Right hindlimb (tissue), 1 donor: Measurements from ENCODE around the gene SLK.

ENCODE experiments used
- DNase-seq: peaks from one replicate; pipeline ENCODE4 v3.0.0-alpha.2; 2018

Gene SLK

DNA sequence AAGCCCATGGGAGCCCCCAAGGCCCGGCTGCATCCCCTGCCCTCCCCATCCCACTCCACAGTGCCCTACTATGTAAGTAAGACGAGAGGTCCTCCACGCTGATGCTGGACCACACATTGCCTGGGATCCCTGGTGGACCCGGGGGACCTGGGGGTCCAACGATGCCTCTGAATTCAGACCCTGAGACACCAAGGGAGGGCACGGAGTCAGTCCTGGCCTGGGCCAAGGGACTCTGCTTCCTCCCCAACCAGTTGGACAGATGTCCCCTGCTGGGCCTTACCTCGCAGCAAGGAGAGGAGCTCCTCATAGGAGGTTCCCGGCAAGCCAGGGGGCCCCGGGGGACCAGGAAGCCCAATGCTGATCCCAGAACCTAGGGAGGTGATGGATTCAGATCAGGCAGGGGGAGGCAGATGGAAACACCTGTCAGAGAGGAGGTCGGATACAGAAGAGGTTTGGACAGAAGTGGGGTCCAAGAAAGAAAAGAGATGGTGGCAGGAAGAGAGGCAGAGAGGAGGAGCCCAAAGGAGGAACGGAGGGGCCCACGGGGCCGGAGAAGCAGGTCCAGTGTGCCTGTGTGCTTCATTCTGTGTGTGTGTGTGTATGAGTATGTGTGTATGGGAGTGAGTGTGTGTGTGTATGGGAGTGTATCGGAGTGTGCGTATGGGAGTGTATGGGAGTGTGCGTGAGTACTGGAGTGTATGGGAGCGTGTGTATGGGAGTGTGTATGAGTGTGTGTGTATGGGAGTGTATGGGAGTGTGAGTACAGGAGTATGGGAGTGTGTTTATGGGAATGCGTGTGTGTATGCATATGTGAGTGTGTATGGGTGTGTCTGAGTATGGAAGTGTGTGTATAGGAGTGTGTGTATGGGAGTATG lies 68.5 kb downstream of the SLK start:
- no peak for DNase-seq

- no peak for DNase-seq
Observed at GRCh38 chr10:104036069-104036384, 69.1 kb downstream of the SLK start.

DNA sequence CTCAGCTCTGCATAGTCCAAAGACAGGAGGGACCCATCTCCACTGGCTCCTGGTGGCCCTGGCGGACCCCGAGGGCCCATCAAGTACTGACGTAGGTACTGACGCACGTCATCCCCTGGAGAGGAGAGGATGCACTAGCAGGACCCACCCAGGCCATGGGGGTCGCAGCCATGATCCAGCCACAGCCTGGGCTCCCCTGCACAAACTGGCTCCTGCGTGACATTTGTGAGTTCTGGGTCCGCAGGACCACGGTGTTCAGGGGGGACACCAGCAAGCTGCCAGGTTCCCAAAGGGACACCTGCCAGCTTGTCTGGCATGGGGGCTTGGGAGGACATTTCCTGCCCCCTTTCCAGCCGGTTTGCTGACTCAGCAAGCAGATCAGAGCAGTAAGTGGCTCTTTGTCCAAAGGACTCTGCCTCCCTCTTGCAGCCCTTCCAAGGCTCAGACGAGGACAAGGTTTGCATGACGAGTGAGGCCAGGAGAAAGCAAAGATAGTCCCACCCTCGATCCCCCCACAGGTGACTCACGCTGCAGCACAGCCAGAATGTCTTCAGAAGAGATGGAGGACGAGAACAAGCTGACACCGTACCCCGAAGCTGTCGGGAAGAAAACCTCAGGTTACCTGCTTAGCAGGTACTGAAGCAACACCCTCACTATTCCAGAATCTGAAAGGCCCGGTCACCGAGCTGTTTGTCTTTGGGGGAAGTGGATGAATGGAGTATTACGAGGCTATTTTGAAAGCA lies 69.7 kb downstream of the SLK start:
- DNase-seq = no peak

DNA sequence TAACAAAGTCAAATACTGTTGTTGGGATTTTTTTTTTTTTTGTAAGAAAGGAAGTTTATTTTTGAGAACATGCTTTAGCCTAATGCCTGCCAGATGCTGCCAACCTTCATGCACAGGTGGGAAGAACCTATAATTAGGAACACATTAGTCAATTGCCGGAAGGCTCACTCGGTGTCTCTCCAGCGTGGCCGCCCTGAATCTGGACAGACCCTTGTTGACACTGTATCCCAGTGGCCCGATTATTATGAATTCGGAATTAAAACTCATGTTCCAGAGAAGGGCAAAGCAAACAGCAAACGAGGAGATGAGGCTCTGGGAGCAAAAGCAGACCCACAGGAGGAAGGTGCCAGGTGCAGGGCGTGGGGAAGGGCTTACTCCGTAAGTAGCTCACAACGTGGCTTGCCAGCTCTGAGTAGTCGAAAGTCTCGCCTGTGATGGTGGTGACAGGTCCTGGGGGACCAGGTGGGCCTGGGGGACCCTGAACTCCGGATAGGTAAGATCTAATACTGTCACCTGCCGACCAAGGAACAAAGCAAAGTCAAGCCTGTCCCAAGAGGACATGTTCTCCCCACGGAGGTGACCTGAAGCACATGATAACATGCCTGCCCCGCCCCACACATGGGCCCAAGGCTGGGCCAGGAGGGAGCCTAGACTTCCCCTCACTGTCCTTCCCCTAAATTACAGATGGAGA lies 70.5 kb downstream of the SLK start:
- DNase-seq = no peak

DNA sequence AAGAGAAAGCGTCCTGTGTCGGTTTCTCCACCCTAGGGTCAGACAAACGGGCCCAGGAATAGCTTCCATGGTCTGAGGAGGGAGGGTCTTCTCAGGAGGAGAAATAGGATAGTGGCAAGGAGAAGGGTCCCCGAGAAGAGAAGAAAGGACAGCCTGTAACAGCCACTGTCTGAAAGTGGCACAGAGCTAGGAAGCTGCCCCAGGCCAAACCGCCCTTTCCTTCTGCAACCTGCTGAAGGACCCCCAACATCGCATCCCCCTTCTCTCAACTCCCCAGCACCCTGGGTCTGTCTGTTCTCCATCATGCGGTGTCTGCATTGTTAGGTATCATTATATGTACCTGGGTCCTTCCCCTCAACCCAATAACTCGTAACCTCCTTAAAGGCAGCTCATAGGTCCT lies 71.6 kb downstream of the SLK start:
- DNase-seq = no peak

DNA sequence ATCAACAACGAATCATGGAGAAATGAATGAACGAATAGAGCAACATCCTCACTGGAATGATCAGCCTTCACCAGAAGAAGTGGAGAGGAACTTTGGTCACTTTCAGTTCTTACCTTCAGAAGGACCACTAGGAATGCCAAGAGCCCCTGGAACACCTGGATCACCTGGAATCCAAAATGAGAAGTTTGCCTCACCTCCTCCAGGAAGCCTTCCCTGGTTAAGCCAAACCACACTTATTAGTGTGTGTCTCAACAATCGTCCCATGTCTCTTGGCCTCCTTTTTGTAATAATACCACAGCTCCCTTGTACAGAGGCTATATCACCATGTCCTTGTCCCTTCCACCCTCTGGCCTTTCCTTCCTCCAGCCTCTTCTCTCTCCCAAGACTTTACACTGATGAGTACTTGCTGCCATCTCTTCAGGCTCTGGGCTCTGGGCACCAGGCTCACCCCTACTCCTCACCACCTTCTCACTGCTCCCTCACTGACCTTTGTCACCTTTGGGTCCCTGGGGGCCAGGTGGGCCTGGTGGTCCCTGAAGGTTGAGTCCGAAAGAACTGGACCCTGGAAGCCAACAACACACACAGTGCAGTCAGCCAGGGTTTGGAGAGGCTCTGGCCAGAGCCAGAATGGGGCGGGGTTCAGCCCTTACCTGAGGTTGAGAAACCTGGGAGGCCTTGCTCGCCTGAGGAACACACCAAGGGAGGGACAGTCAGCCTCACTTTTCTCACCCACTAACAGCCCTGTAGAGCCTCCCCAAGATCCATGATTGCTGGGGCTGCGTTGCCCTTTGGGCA lies 72.2 kb downstream of the SLK start:
- DNase-seq = no peak

GRCh38 chr10:104040382-104040781 lies 73.4 kb downstream of the SLK start:
- no peak for DNase-seq

DNA sequence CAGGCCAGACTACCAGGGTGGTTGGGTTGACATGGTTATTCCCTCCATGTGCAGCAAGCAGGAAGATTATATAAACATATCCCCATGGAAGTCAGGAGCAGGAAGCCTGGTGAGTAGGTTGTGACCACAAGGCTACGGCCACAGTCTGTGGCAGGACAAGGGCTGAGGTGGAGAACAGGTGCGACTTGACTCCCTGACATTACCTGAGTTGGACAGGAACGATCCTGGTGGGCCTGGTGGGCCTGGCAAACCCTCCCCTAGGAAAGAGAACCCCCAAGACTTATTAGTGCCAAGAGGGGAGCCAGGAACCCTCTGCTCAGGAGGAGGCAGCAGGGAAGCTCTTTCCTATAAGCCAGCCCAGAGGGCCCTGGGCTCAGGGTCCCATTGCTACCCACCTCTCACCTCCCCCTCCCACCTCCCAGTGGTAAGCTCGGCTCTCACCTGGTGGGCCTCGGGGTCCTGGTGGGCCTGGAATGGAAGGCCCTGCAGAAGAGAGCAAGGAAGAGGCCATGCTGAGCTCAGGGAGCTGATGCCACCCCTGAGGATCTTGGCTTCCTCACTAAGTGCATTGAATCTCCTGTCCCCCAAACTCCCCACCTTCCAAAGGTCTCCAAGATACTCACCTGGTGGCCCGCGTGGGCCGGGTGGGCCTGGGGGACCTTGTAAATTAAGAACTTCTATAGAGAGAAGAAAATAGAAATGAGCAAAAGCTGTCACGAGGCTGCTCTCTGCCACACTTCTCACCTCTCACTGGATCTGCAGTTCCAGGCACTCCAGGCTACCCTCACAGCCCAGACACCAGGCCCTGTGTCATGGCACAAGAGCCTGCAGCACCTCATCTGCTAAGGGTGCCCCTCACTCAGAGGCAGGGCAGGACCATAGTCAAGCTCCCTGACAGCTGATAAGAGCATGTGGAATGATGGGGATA lies 74.2 kb downstream of the SLK start:
- no peak for DNase-seq

DNA sequence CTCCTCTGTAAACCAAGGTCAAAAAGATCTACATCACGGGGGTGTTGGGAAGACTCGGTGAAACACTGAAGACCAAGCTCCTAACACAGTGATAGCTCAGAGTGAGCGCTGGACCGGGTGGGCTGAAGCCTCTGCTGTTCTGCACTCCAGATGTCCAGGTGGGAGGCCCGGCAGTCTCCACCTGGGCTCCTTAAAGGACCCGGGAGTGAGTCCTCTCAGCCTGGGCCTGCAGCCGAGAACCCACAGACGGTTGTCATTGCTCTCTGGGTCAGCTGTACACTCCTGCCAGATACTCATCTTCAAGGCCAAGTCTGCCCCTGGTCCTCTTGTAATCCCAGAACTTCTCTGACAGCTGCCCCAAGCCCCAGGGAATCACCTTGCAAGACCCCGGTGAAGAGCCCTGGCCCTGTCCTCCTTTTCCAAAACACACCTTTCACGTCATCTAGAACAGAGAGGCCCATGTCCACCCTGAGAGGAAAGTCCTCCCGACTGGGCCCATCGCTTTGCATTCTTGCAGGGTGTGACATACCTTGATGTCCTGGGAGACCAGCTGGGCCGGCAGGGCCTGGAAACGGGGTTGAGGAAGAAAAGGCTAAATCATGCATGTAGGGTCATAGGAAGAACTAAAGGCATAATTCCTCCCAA lies 75.1 kb downstream of the SLK start:
- no peak for DNase-seq

GRCh38 chr10:104043185-104043830 lies 76.4 kb downstream of the SLK start:
- DNase-seq = no peak

GRCh38 chr10:104043854-104044253 lies 76.9 kb downstream of the SLK start:
- no peak for DNase-seq

DNA sequence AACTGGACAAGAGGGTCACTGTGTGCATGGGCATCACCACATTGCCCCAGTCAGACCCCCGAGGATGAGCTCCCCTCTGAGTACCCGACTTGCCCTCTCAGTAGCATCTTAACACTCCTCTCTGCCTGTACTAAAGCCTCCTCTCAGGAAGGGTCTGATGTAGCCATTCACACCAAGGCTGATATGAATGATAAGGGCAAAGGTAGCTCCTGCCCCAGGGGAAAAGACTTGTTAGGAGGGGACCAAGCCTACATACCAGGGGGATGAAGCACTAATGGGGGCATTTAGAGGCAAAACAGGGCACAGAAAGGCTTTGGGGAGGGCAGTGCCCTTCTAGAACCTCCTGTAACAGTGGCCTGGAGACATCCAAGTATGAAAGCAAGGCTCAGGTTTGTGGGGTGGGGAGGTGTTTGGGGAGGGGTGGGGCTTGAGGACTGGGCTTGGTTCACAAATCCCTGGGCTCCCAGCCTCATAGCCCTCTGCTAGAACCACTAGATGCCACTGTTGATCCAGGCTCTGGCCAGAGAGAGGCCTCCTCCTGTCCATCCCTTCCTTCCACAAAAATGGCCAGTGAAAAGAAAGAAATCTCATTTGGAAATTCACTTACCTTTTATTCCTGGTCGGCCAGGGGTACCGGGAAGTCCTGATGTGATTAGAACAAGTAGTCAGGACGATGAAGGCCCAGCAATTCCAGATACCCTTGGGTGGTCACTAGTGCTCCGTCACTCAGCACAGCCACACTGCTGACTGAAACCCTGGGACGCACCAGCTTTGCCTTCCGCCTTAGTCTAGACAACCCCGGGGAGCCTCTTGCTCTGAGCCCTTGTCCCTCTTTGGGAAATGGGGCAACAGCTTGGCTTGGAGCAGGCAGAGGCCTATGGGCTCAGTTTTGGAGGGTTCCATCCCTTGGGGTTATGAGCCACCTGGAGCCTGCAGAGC lies 78.5 kb downstream of the SLK start:
- DNase-seq = peak; percentile 53

GRCh38 chr10:104046651-104047050 lies 79.7 kb downstream of the SLK start:
- DNase-seq = no peak

GRCh38 chr10:104049504-104050250 lies 82.7 kb downstream of the SLK start:
- DNase-seq = no peak

GRCh38 chr10:104052431-104052830 lies 85.5 kb downstream of the SLK start:
- no peak for DNase-seq

DNA sequence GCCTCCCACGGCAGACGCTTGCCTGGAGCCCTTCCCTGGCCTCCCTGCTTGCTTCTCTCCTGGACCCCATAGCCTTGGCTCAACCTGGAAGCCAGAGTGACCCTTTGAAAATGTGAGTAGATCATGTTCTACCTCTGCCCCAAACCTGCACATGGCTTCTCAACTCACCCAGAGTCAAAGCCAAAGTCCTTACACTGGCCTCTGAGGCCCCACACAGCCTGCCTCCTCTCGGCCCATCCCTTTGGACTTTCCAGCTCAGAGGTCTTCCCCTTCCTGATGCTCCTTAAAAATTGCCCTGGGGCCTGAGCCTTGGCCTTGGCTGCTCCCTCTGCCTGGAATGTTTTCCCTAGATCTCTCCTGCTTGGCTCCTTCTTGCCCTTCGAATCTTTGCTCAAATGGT lies 86.3 kb downstream of the SLK start:
- no peak for DNase-seq

- no peak for DNase-seq
Observed at GRCh38 chr10:104054430-104054829, 87.5 kb downstream of the SLK start.

DNA sequence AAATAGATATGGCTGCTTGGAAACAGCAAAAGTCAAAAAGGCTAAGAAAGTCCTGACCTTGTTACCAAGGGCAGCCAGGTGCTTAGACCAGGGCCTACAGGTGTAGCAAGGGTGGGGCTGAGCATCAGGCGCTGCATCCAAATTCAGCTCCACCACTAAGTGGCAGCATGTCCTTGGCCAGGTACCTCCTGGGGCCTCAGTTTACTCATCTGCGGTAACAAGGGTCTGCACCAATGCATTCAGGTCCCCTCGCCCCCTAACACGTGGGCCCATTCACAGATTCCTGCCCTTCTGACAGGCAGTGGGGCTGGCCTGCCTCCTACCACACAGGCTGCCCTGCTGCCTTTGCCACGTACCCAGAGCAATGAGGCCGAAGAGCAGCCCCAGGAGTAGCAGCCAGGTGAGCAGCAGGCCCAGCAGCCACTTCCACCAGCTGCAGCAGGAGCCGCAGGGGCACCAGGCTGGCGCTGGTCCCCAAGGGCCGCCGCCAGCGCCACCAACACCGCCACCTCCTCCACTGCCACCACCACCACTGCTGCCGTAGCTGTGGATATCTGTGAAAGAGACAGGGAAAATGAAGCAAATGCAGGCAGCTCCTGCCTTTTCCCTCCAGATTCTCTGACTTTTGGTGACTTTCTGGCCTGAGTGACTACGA lies 89.8 kb downstream of the SLK start:
- DNase-seq = no peak
